ENCODE measurements around the gene GNB1L.

GRCh38 chr22:19750507-19751490 lies 103.9 kb downstream of the GNB1L start:
- TF ChIP-seq CTCF (conservative IDR thresholded peaks at IDR 0.05) (no peak), EZH2 (IDR thresholded peaks at IDR 0.05; ENCODE audit: low read depth) (no peak)
